GM23338 (cell line): ENCODE results near the gene TGFBI. TPM values are rescaled to one million over a fixed set of nuclear protein-coding genes. Genes with fewer than 3 reads are reported as not detected.

ENCODE experiments used
- ATAC-seq: fragments of 200-7000 bp; cut with Tn5 transposase; 3 replicates; pipeline ENCODE4 v1.9.1; 2020
- DNase-seq: peaks from one replicate; pipeline ENCODE4 v3.0.0-alpha.2; 2015; ENCODE audit warnings: low spot score
- H2AFZ ChIP-seq: fragments of 200-600 bp; sonication (generic); 2 replicates; pipeline ENCODE4 v1.8.0; 2016; ENCODE audit warnings: antibody characterized with exemption, mild to moderate bottlenecking, moderate library complexity
- H3F3A ChIP-seq: fragments of 200-600 bp; sonication (generic); replicated peaks from 2 replicates; pipeline ENCODE4 v1.8.0; 2017; ENCODE audit warnings: antibody characterized with exemption, mixed run types, low read depth
- H3K27ac ChIP-seq: fragments of 200-600 bp; sonication (generic); 2 replicates; pipeline ENCODE4 v1.6.1; 2016; ENCODE audit warnings: low read depth
- H3K27me3 ChIP-seq: fragments of 200-600 bp; sonication (generic); 2 replicates; pipeline ENCODE4 v1.8.0; 2016; ENCODE audit warnings: mild to moderate bottlenecking, mixed run types, moderate library complexity; ENCODE audit not compliant: insufficient read depth
- H3K36me3 ChIP-seq: fragments of 200-600 bp; sonication (generic); 2 replicates; pipeline ENCODE4 v1.8.0; 2016; ENCODE audit warnings: mild to moderate bottlenecking; ENCODE audit not compliant: insufficient read depth
- H3K4me1 ChIP-seq: fragments of 200-600 bp; sonication (generic); 2 replicates; pipeline ENCODE4 v1.8.0; 2016; ENCODE audit warnings: mild to moderate bottlenecking, moderate library complexity; ENCODE audit not compliant: insufficient read depth
- H3K4me2 ChIP-seq: fragments of 200-600 bp; sonication (generic); 2 replicates; pipeline ENCODE4 v1.7.1; 2017; ENCODE audit warnings: mixed run types
- H3K4me3 ChIP-seq: fragments of 200-600 bp; sonication (generic); 2 replicates; pipeline ENCODE4 v1.6.1; 2016; ENCODE audit warnings: mixed run types
- H3K79me2 ChIP-seq: fragments of 200-600 bp; sonication (generic); replicated peaks from 2 replicates; pipeline ENCODE4 v1.8.0; 2017; ENCODE audit warnings: mild to moderate bottlenecking; ENCODE audit not compliant: insufficient read depth
- H3K9me2 ChIP-seq: fragments of 200-600 bp; sonication (generic); 2 replicates; pipeline ENCODE4 v1.8.0; 2017; ENCODE audit not compliant: insufficient read depth
- H4K20me1 ChIP-seq: fragments of 200-600 bp; sonication (generic); replicated peaks from 2 replicates; pipeline ENCODE4 v1.8.0; 2017; ENCODE audit warnings: mild to moderate bottlenecking; ENCODE audit not compliant: insufficient read depth
- H3K27ac Mint-ChIP-seq: 2 replicates; pipeline ENCODE4 v1.8.0; 2020; ENCODE audit warnings: inconsistent platforms, mild to moderate bottlenecking, moderate library complexity, mixed read lengths
- H3K27me3 Mint-ChIP-seq: 3 replicates; pipeline ENCODE4 v1.8.0; 2022; ENCODE audit warnings: low read depth, mild to moderate bottlenecking, moderate library complexity, mixed read lengths, inconsistent platforms; ENCODE audit not compliant: insufficient read depth, poor library complexity
- H3K36me3 Mint-ChIP-seq: 3 replicates; pipeline ENCODE4 v1.8.0; 2021; ENCODE audit warnings: low read depth, mild to moderate bottlenecking, inconsistent platforms, moderate library complexity, mixed read lengths
- H3K4me1 Mint-ChIP-seq: 3 replicates; pipeline ENCODE4 v1.8.0; 2020; ENCODE audit warnings: mild to moderate bottlenecking, inconsistent platforms, mixed read lengths
- H3K4me3 Mint-ChIP-seq: 3 replicates; pipeline ENCODE4 v1.8.0; 2021; ENCODE audit warnings: moderate library complexity, mild to moderate bottlenecking, inconsistent platforms, mixed read lengths
- H3K9me3 Mint-ChIP-seq: 3 replicates; pipeline ENCODE4 v1.8.0; 2020; ENCODE audit warnings: moderate library complexity, mild to moderate bottlenecking, inconsistent platforms, mixed read lengths
- CREB1 ChIP-seq: fragments of 250-450 bp; sonication (Bioruptor Pico); IDR thresholded peaks from 2 replicates; pipeline ENCODE4 v1.5.0; 2020; ENCODE audit warnings: low read depth, mild to moderate bottlenecking, moderate library complexity
- ETS1 ChIP-seq: IDR thresholded peaks from 2 replicates; pipeline ENCODE4 v1.6.1; 2016; ENCODE audit warnings: antibody characterized with exemption
- EZH2 ChIP-seq: fragments of 200-600 bp; sonication (generic); IDR thresholded peaks from one replicate; pipeline ENCODE4 v1.8.0; 2017; ENCODE audit warnings: antibody characterized with exemption, mild to moderate bottlenecking, low read depth; ENCODE audit not compliant: unreplicated experiment
- EZH2phosphoT487 ChIP-seq: fragments of 200-600 bp; sonication (generic); IDR thresholded peaks from one replicate; pipeline ENCODE4 v1.8.1; 2018; ENCODE audit warnings: antibody characterized with exemption; ENCODE audit not compliant: unreplicated experiment
- POLR2AphosphoS5 ChIP-seq: IDR thresholded peaks from 2 replicates; pipeline ENCODE4 v1.6.1; 2016; ENCODE audit warnings: antibody characterized with exemption, low read depth
- STAT1 ChIP-seq: IDR thresholded peaks from one replicate; pipeline ENCODE4 v1.6.1; 2016; ENCODE audit warnings: antibody characterized with exemption; ENCODE audit not compliant: unreplicated experiment
- ZNF331 ChIP-seq: fragments of 250-450 bp; sonication (Bioruptor Pico); IDR thresholded peaks from 2 replicates; pipeline ENCODE4 v1.5.0; 2020; ENCODE audit warnings: low read depth, mild to moderate bottlenecking, moderate library complexity
- ZNF462 ChIP-seq: fragments of 250-450 bp; sonication (Bioruptor Pico); IDR thresholded peaks from 2 replicates; pipeline ENCODE4 v1.5.0; 2020; ENCODE audit warnings: mild to moderate bottlenecking, moderate library complexity
- polyA plus RNA-seq: library from polyadenylated mRNA; unstranded; fragments of >200 nt; fragmentation: Nextera tagmentation; extraction: Ambion mirVana; gene quantifications from 2 replicates; pipeline ENCODE4 v1.2.1, GENCODE V29; 2016
- total RNA-seq: library from RNA; depleted of rRNA; stranded (reverse); fragments of >200 nt; shearing (Covaris generic); gene quantifications from 2 replicates; pipeline ENCODE4 v1.2.3, GENCODE V29; 2014
- TF ChIP-seq, protein P1 (sequence below), 2 experiments: fragments of 200-600 bp in 1 of 2; sonication (generic) in 1 of 2; conservative IDR thresholded peaks; 2 replicates each; pipeline versions ENCODE4 v1.5.1 to v1.6.1; 2016 to 2017; ENCODE audit warnings: antibody characterized with exemption in 2 of 2, low read depth in 2 of 2, mild to moderate bottlenecking in 2 of 2, moderate library complexity in 1 of 2

Gene TGFBI
- total and polyA plus RNA-seq, 2 experiments from 2014 or later: 8.9 to 9.4 TPM

GRCh38 chr5:136020001-136020382 is 8.8 kb upstream of the TGFBI start (continued):
- no peak for TF ChIP-seq ZNF462 (CRISPR knock-in tag)
- TF ChIP-seq, protein P1, sequence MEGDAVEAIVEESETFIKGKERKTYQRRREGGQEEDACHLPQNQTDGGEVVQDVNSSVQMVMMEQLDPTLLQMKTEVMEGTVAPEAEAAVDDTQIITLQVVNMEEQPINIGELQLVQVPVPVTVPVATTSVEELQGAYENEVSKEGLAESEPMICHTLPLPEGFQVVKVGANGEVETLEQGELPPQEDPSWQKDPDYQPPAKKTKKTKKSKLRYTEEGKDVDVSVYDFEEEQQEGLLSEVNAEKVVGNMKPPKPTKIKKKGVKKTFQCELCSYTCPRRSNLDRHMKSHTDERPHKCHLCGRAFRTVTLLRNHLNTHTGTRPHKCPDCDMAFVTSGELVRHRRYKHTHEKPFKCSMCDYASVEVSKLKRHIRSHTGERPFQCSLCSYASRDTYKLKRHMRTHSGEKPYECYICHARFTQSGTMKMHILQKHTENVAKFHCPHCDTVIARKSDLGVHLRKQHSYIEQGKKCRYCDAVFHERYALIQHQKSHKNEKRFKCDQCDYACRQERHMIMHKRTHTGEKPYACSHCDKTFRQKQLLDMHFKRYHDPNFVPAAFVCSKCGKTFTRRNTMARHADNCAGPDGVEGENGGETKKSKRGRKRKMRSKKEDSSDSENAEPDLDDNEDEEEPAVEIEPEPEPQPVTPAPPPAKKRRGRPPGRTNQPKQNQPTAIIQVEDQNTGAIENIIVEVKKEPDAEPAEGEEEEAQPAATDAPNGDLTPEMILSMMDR (conservative IDR thresholded peaks at IDR 0.05; ENCODE audit: low read depth in 2 of 2): no peak
- TF ChIP-seq STAT1: no peak

DNA sequence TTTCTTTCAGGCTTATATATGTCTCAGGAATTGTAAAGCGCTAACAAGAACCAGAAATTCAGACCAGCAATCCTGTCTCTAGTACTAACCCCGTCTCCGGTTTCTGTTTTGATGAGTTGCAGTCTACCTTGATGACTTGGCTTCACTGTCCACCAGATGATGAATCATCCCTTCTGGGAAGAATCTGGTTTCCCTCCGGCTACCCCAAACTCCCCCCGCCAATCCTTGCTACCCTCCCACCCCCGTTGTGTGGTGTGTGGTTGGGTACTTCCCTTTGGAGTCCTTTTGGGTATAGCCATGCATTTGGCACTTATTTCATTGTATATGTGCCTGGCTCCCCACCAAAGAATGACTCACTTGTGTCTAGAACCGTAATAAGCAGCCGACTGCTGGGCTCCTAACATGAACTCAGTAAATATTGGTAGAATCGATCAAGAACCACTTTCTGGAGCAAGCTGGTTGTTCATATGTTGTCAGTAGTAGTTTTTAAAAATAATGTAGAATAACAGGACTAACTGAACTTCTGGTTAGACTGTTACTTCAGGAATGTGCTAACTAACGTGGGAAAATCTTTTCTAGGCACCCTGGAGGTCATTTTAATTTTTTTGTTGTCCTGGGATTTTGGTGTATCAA is 8.3 kb upstream of the TGFBI start:
- H2AFZ ChIP-seq: 0 out of 2 replicates have a peak overlapping the region, but pooled peaks have one; percentile 29
- H3F3A ChIP-seq: no peaks in the 10 kb centered on the region
- H3K9me2 ChIP-seq: peaks cover 17% of the 10 kb centered on the region; the same call in 1 of the 2 replicates
- H3K36me3 ChIP-seq: no peaks in the 10 kb centered on the region
- H3K4me1 ChIP-seq: no peaks in the 10 kb centered on the region
- no peaks in the 10 kb centered on the region for H3K36me3 Mint-ChIP-seq
- no peak overlapping the region for H3K4me3 Mint-ChIP-seq
- no peaks in the 10 kb centered on the region for H3K79me2 ChIP-seq
- H3K27ac Mint-ChIP-seq: no peak overlapping the region
- no peak overlapping the region for H3K27ac ChIP-seq
- ATAC-seq (no peak), DNase-seq (no peak)
- H3K9me3 Mint-ChIP-seq: no peaks in the 10 kb centered on the region
- no peaks in the 10 kb centered on the region for H4K20me1 ChIP-seq
- no peaks in the 10 kb centered on the region for H3K27me3 Mint-ChIP-seq
- no peaks in the 10 kb centered on the region for H3K27me3 ChIP-seq
- no peak overlapping the region for H3K4me3 ChIP-seq
- no peak overlapping the region for H3K4me2 ChIP-seq
- H3K4me1 Mint-ChIP-seq: peaks cover 3% of the 10 kb centered on the region; the same call in 1 of the 3 replicates
- TF ChIP-seq ZNF331 (no peak), EZH2 (no peak), POLR2AphosphoS5 (no peak), CREB1 (no peak), STAT1 (no peak), ETS1 (no peak), EZH2phosphoT487 (no peak)
